Glutamatergic neuron (in vitro differentiated cells): ENCODE measurements around the gene KCNT1. TPM values are rescaled to one million over a fixed set of nuclear protein-coding genes. Genes with fewer than 3 reads are reported as not detected.

Experiments used
- DNase-seq: peaks from one replicate; pipeline ENCODE4 v3.0.0; 2022
- H3K27ac Mint-ChIP-seq: one replicate; pipeline ENCODE4 v1.8.0; 2020; ENCODE audit warnings: mild to moderate bottlenecking, mixed read lengths, inconsistent platforms; ENCODE audit not compliant: unreplicated experiment
- H3K27me3 Mint-ChIP-seq: one replicate; pipeline ENCODE4 v1.8.0; 2020; ENCODE audit warnings: mild to moderate bottlenecking, moderate library complexity, mixed read lengths, inconsistent platforms; ENCODE audit not compliant: unreplicated experiment
- H3K36me3 Mint-ChIP-seq: one replicate; pipeline ENCODE4 v1.8.0; 2020; ENCODE audit warnings: mild to moderate bottlenecking, mixed read lengths, inconsistent platforms; ENCODE audit not compliant: unreplicated experiment
- H3K4me1 Mint-ChIP-seq: one replicate; pipeline ENCODE4 v1.8.0; 2020; ENCODE audit warnings: mild to moderate bottlenecking, low read depth, mixed read lengths, inconsistent platforms; ENCODE audit not compliant: unreplicated experiment
- H3K4me3 Mint-ChIP-seq: one replicate; pipeline ENCODE4 v1.8.0; 2020; ENCODE audit warnings: mild to moderate bottlenecking, mixed read lengths, inconsistent platforms; ENCODE audit not compliant: unreplicated experiment
- H3K9me3 Mint-ChIP-seq: one replicate; pipeline ENCODE4 v1.8.0; 2020; ENCODE audit warnings: mild to moderate bottlenecking, moderate library complexity, mixed read lengths, inconsistent platforms; ENCODE audit not compliant: unreplicated experiment
- total RNA-seq: library from RNA; stranded (reverse); fragmentation: NEBNext Ultra II Directional; extraction: Animal tissue kit (Norgen Biotek cat#: 25700); gene quantifications from one replicate; pipeline ENCODE4 v1.2.1, GENCODE V29; 2021; ENCODE audit not compliant: unreplicated experiment
- TF ChIP-seq, protein P1 (sequence below): fragments of 200-600 bp; sonication (generic); IDR thresholded peaks from one replicate; pipeline ENCODE4 v1.5.0; 2021; ENCODE audit not compliant: partially characterized antibody, unreplicated experiment

KCNT1 gene
- total RNA-seq, 1 donor from 2014 or later = 0.76 TPM

DNA sequence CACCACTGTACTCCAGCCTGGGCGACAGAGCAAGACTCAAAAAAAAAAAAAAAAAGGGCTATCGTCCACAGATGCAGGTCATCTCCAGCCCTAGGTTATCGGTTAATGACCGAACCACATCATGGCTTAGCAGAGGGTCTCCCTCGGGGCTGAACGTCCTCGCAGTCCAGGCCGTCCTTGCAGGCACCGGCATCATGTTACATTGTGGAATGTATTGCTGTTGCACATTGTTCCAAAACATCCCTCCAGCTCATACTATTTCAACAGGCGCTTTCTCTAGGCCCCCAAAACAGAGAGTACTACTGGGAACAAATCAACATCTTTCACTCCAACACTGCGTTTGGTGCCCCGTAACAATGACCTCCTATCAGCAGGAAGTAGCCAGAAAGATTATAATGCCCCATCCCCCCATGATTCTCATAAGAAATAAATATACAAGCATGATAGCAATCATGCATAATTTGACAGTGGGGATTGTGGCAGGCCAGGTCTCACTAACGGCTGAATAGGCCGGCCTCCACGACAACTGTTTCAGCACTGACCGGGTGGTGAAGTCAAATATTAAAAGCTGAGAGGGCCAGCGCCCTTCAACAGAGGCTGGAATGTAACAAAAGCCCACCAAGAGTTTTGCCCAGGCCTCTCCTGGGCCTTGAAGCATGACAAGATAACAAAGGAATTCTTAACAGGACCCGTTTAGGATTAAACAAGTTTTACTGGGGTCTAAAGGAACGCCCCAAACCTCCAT is 40.0 kb upstream of the KCNT1 start:
- DNase-seq = no peak
- peaks cover 7% of the 10 kb centered on the region for H3K9me3 Mint-ChIP-seq
- peaks cover 2% of the 10 kb centered on the region for H3K27me3 Mint-ChIP-seq
- H3K4me1 Mint-ChIP-seq = no peaks in the 10 kb centered on the region
- H3K36me3 Mint-ChIP-seq = peaks cover 4% of the 10 kb centered on the region
- H3K4me3 Mint-ChIP-seq = no peak overlapping the region
- TF ChIP-seq, protein P1, sequence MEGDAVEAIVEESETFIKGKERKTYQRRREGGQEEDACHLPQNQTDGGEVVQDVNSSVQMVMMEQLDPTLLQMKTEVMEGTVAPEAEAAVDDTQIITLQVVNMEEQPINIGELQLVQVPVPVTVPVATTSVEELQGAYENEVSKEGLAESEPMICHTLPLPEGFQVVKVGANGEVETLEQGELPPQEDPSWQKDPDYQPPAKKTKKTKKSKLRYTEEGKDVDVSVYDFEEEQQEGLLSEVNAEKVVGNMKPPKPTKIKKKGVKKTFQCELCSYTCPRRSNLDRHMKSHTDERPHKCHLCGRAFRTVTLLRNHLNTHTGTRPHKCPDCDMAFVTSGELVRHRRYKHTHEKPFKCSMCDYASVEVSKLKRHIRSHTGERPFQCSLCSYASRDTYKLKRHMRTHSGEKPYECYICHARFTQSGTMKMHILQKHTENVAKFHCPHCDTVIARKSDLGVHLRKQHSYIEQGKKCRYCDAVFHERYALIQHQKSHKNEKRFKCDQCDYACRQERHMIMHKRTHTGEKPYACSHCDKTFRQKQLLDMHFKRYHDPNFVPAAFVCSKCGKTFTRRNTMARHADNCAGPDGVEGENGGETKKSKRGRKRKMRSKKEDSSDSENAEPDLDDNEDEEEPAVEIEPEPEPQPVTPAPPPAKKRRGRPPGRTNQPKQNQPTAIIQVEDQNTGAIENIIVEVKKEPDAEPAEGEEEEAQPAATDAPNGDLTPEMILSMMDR = no peak
- H3K27ac Mint-ChIP-seq = peak overlapping the region; percentile 25

DNA sequence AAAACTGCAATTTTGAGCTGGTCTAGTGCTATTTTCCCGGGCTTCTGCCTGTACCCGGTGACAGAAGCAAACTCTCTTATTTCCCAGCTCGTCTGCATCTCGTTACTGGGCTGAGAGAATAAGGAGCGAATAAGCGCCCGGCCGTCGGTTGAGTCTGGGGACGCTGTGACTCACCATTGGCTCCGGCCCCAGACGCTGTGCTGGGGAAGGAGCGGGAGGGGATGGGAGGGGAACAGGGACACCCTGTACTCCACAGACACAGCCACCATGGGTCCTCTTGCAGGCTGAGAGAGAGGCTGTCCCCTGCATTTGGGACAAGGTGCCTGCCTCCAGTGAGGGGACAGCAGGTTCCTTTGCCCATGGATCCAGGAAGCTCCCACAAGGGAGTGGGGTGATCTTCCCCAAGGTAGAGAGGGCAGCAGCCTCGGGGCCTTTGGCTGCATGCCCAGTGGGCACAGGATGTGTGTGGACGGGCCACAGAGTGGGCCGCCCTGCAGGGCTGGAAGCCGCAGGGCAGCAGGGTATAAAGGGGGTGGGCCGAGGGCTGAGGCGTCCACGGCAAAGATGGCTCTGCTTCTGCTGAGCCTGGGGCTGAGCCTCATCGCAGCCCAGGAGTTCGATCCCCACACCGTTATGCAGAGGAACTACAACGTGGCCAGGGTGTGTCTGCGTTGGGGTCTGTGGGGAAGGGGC is 39.1 kb upstream of the KCNT1 start, which contains the start of gene LCN9:
Gene LCN9, plus strand, starts transcription at position 552 of the 693 bp plus-strand sequence. Its CDS starts 13 bp downstream, at position 565.
- Mint-ChIP-seq H3K36me3 (peaks cover 3% of the 10 kb centered on the region), H3K4me1 (no peaks in the 10 kb centered on the region), H3K4me3 (no peak within 1 kb of the TSS), H3K9me3 (peaks cover 6% of the 10 kb centered on the region), H3K27me3 (peaks cover 2% of the 10 kb centered on the region), H3K27ac (no peak within 1 kb of the TSS)
- DNase-seq = no peak
- TF ChIP-seq, protein P1 = no peak

DNA sequence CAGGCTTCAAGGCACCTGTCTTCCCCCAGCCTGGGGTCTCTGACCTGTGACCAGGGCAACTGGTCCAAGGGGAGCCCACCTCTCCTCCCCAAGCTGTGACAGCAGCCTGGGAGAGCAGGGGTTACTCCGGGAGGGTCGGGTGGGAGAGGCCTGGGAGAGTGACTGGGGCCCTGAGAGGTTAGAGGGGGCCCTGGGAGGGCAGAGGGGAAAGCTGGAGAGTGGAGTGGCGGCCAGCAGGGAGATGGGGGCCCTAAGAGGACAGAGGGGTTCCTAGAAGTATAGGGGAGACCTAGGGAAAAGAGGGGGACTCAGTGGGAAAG is 38.6 kb upstream of the KCNT1 start:
- Mint-ChIP-seq H3K4me3 (no peak overlapping the region), H3K27me3 (peaks cover 4% of the 10 kb centered on the region), H3K36me3 (no peaks in the 10 kb centered on the region), H3K9me3 (peaks cover 4% of the 10 kb centered on the region), H3K27ac (no peak overlapping the region), H3K4me1 (no peaks in the 10 kb centered on the region)
- TF ChIP-seq, protein P1 = no peak
- no peak for DNase-seq

DNA sequence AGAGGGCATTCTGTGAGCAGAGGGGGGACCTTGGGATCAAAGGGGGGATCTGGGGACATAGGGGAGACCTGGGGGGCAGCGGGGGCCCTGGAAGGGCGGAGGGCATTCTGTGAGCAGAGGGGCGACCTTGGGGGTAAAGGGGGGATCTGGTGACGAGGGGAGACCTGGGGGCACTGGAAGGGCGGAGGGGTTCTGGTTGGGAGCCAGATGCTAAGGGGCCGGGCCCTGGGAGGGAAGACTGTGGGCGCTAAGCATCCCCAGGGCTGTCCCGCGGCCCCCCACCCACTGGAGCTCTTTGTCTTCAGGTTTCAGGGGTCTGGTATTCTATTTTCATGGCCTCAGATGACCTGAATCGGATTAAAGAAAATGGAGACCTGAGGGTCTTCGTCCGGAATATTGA is 38.1 kb upstream of the KCNT1 start:
- Mint-ChIP-seq H3K27me3 (peaks cover 4% of the 10 kb centered on the region), H3K4me3 (no peak overlapping the region), H3K36me3 (peaks cover 1% of the 10 kb centered on the region), H3K4me1 (no peaks in the 10 kb centered on the region), H3K27ac (no peak overlapping the region), H3K9me3 (peaks cover 4% of the 10 kb centered on the region)
- TF ChIP-seq, protein P1 = no peak
- no peak for DNase-seq

DNA sequence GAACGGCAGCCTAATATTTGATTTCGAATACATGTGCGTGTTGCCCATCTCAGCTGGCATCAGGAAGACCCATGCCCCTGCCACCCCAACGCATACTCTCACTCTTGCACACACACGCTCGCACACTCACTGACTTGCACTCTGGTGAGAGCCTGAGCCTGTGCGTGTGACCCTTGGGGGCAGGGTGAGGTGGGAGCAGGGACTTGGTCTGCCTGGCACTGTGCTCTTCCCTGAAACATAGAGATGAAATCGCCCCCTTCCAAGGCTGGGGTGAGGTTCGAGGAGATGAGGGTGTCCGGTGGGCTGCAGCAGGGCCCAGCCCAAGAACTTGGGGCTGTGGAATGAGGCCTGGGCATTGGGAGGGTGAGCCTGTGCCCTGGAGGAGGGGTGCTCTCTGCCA is 37.7 kb upstream of the KCNT1 start:
- DNase-seq = no peak
- H3K4me1 Mint-ChIP-seq = no peaks in the 10 kb centered on the region
- H3K27me3 Mint-ChIP-seq = peaks cover 8% of the 10 kb centered on the region
- TF ChIP-seq, protein P1 = no peak
- H3K36me3 Mint-ChIP-seq = peaks cover 5% of the 10 kb centered on the region
- peaks cover 8% of the 10 kb centered on the region for H3K9me3 Mint-ChIP-seq
- no peak overlapping the region for H3K27ac Mint-ChIP-seq
- no peak overlapping the region for H3K4me3 Mint-ChIP-seq
